SU-DHL-6 (cell line): ENCODE data around the gene NAIF1.

Source experiments
- H2AFZ ChIP-seq: fragments of 200-600 bp; sonication (generic); 2 replicates; pipeline ENCODE4 v1.6.1; 2014; ENCODE audit warnings: low read depth, mild to moderate bottlenecking, moderate library complexity, mixed read lengths, antibody characterized with exemption, low read length; ENCODE audit not compliant: severe bottlenecking
- H3F3A ChIP-seq: fragments of 200-600 bp; shearing (Covaris generic); 2 replicates; pipeline ENCODE4 v1.6.0; 2016; ENCODE audit warnings: antibody characterized with exemption, mild to moderate bottlenecking; ENCODE audit not compliant: insufficient read depth
- H3K27ac ChIP-seq: fragments of 200-600 bp; sonication (generic); 2 replicates; pipeline ENCODE4 v1.5.1; 2016; ENCODE audit warnings: low read depth, mild to moderate bottlenecking, low read length, moderate library complexity, mixed read lengths
- H3K27me3 ChIP-seq: fragments of 200-600 bp; sonication (generic), shearing (Covaris generic); 2 replicates; pipeline ENCODE4 v1.6.0; 2014; ENCODE audit warnings: mild to moderate bottlenecking, low read length
- H3K36me3 ChIP-seq: fragments of 200-600 bp; sonication (generic); 2 replicates; pipeline ENCODE4 v1.6.1; 2014; ENCODE audit warnings: mild to moderate bottlenecking, low read length, mixed read lengths
- H3K4me2 ChIP-seq: fragments of 300-600, 200-600 bp; shearing (Covaris generic), sonication (generic); 2 replicates; pipeline ENCODE4 v1.6.0; 2014; ENCODE audit warnings: low read length, low read depth, mild to moderate bottlenecking; ENCODE audit not compliant: poor library complexity, severe bottlenecking
- H3K4me3 ChIP-seq: fragments of 200-600 bp; sonication (generic); 2 replicates; pipeline ENCODE4 v1.5.1; 2014; ENCODE audit warnings: antibody characterized with exemption, low read length, mild to moderate bottlenecking, mixed read lengths; ENCODE audit not compliant: insufficient read depth, poor library complexity, severe bottlenecking
- H3K79me2 ChIP-seq: fragments of 200-600 bp; sonication (generic); 2 replicates; pipeline ENCODE4 v1.6.1; 2014; ENCODE audit warnings: mild to moderate bottlenecking, low read length, moderate library complexity; ENCODE audit not compliant: insufficient read depth
- H3K9ac ChIP-seq: fragments of 200-600 bp; sonication (generic); 2 replicates; pipeline ENCODE4 v1.7.0; 2014; ENCODE audit warnings: mild to moderate bottlenecking, low read length
- H3K9me2 ChIP-seq: fragments of 200-600 bp; sonication (generic); replicated peaks from 2 replicates; pipeline ENCODE4 v1.6.1; 2014; ENCODE audit warnings: low read length; ENCODE audit not compliant: insufficient read depth
- H3K9me3 ChIP-seq: fragments of 200-600 bp; sonication (generic); 2 replicates; pipeline ENCODE4 v1.6.1; 2014; ENCODE audit warnings: low read length, mixed read lengths; ENCODE audit not compliant: insufficient read depth
- H4K20me1 ChIP-seq: fragments of 200-600 bp; sonication (generic); 2 replicates; pipeline ENCODE4 v1.6.1; 2014; ENCODE audit warnings: low read depth, mild to moderate bottlenecking, antibody characterized with exemption, low read length, moderate library complexity, mixed read lengths
- EZH2phosphoT487 ChIP-seq: fragments of 200-600 bp; sonication (generic), shearing (Covaris generic); conservative IDR thresholded peaks from 2 replicates; pipeline ENCODE4 v1.6.1; 2018; ENCODE audit warnings: mild to moderate bottlenecking, antibody characterized with exemption, low read length, moderate library complexity, mixed read lengths
- TF ChIP-seq, protein P1 (sequence below): fragments of 200-600 bp; sonication (generic); IDR thresholded peaks from one replicate; pipeline ENCODE4 v1.5.1; 2017; ENCODE audit warnings: antibody characterized with exemption, mild to moderate bottlenecking, low read length, moderate library complexity; ENCODE audit not compliant: insufficient read depth, poor library complexity, severe bottlenecking

NAIF1 gene

DNA sequence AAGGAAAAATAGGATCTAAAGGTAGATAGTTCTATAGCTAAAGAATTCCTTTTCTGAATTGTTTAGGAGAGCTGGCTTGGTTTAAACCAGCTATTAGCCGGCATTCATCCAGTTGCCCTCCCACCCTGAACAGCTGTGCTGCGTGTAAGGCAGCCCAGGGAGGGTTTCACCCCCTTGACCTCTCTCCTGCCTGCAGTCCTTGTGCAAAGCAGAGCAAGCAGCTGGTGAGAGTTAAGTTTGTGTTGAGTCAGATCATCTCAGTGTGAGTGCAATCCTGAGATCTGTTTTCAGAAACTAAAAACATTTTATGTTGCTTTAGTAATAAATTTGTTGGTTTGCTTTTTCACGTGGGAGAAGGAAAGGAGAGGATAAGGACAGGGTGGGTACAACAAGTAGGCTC lies 13.9 kb upstream of the NAIF1 start:
- no peaks in the 10 kb centered on the region for H3K9me3 ChIP-seq
- H3K79me2 ChIP-seq: peaks cover 80% of the 10 kb centered on the region
- H4K20me1 ChIP-seq: no peaks in the 10 kb centered on the region
- no peak overlapping the region for H2AFZ ChIP-seq
- H3K36me3 ChIP-seq: no peaks in the 10 kb centered on the region; the same call in 1 of the 2 replicates
- no peak overlapping the region for H3K9ac ChIP-seq
- H3K27ac ChIP-seq: no peak overlapping the region
- H3K9me2 ChIP-seq: no peaks in the 10 kb centered on the region
- no peaks in the 10 kb centered on the region for H3K27me3 ChIP-seq
- H3K4me2 ChIP-seq: no peak overlapping the region
- H3F3A ChIP-seq: 0 out of 2 replicates have a peak, but pooled peaks cover 14% of the 10 kb centered on the region
- H3K4me3 ChIP-seq: no peak overlapping the region
- no peak for TF ChIP-seq EZH2phosphoT487
- TF ChIP-seq, protein P1, sequence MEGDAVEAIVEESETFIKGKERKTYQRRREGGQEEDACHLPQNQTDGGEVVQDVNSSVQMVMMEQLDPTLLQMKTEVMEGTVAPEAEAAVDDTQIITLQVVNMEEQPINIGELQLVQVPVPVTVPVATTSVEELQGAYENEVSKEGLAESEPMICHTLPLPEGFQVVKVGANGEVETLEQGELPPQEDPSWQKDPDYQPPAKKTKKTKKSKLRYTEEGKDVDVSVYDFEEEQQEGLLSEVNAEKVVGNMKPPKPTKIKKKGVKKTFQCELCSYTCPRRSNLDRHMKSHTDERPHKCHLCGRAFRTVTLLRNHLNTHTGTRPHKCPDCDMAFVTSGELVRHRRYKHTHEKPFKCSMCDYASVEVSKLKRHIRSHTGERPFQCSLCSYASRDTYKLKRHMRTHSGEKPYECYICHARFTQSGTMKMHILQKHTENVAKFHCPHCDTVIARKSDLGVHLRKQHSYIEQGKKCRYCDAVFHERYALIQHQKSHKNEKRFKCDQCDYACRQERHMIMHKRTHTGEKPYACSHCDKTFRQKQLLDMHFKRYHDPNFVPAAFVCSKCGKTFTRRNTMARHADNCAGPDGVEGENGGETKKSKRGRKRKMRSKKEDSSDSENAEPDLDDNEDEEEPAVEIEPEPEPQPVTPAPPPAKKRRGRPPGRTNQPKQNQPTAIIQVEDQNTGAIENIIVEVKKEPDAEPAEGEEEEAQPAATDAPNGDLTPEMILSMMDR: no peak

DNA sequence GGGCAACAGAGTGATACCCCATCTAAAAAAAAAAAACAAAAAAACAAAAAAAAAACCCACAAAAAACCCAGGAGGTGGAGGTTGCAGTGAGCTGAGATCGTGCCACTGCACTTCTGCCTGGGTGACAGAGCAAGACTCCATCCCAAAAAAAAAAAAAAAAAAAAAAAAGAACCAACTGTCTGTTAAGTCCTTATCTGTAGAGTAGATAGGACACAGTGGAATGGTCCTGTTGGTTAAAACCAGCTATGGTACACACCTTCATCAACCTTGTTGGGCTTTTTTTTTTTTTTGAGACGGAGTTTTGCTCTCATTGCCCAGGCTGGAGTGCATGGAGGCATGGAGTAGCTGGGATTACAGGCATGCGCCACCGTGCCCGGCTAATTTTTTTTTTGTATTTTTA lies 13.1 kb upstream of the NAIF1 start:
- no peaks in the 10 kb centered on the region for H4K20me1 ChIP-seq
- H3K4me2 ChIP-seq: no peak overlapping the region
- H3K4me3 ChIP-seq: no peak overlapping the region
- H3K79me2 ChIP-seq: peaks cover 80% of the 10 kb centered on the region
- no peak overlapping the region for H2AFZ ChIP-seq
- no peak overlapping the region for H3K27ac ChIP-seq
- H3K9me3 ChIP-seq: no peaks in the 10 kb centered on the region
- no peaks in the 10 kb centered on the region for H3K27me3 ChIP-seq
- TF ChIP-seq EZH2phosphoT487: no peak
- TF ChIP-seq, protein P1: no peak
- no peaks in the 10 kb centered on the region; the same call in 1 of the 2 replicates for H3K36me3 ChIP-seq
- H3K9ac ChIP-seq: no peak overlapping the region
- 0 out of 2 replicates have a peak, but pooled peaks cover 14% of the 10 kb centered on the region for H3F3A ChIP-seq
- H3K9me2 ChIP-seq: no peaks in the 10 kb centered on the region

DNA sequence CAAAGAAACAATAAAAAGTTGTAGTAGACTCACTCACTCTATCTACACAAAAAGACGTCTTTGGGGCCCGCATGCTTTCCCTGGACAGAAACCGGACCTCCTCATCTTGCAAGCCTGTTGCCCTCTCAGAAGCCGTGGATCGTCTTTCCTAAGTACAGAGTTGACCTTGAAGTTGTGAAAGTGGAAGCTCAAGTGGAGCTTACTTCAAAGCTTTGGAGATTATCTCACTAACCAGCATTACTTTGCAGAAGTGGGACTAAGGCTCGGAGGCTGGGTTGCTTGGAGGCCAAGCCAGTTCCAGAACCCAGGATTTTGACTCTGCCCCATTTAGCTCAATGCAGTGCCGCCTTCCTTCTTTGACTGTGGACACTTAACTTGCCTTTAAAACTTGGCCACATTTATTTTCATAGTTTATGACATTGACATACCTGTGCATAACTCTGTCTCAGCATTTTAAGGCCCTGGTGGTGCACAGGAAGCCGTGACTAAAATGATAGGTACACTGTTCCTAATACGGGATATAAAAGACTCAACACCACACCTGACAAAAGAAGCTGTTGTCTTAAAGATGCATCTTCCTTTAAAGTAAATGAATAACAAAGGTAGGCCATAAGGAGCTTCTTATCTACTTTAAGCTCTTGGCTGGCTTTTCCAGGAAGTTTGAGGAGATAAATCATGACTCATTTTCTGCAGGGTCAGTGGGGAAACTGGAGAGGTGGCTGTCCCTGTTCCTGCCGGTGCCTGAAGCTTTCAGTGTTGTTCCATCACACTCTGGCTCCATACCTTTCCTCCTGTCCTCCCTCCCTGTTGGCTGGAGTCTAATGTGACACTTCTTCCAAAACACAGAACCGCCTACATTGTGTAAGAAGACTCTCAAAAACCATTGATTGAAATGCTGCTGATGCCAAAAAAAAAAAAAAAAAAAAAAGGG lies 11.6 kb upstream of the NAIF1 start:
- H3K36me3 ChIP-seq: no peaks in the 10 kb centered on the region
- no peak overlapping the region for H2AFZ ChIP-seq
- H3K27ac ChIP-seq: no peak overlapping the region
- H3K9me3 ChIP-seq: no peaks in the 10 kb centered on the region
- H4K20me1 ChIP-seq: no peaks in the 10 kb centered on the region
- TF ChIP-seq, protein P1: no peak
- TF ChIP-seq EZH2phosphoT487: no peak
- no peak overlapping the region for H3K9ac ChIP-seq
- peaks cover 82% of the 10 kb centered on the region for H3K79me2 ChIP-seq
- 0 out of 2 replicates have a peak, but pooled peaks cover 14% of the 10 kb centered on the region for H3F3A ChIP-seq
- H3K4me2 ChIP-seq: no peak overlapping the region
- H3K27me3 ChIP-seq: no peaks in the 10 kb centered on the region
- H3K4me3 ChIP-seq: no peak overlapping the region
- no peaks in the 10 kb centered on the region for H3K9me2 ChIP-seq
